HG03378 (cell line): ENCODE measurements around the gene CLIP2.
"Not testable (repeated sequence)": the region's sequence is repeated elsewhere in the genome, so short reads cannot be mapped to it uniquely, and the experiment has no call there.

Experiments used
- ATAC-seq: cut with Tn5 transposase; IDR thresholded peaks from one replicate; pipeline ENCODE4 v1.9.1; 2021; ENCODE audit warnings: mild to moderate bottlenecking, moderate library complexity; ENCODE audit not compliant: unreplicated experiment

Gene CLIP2

DNA sequence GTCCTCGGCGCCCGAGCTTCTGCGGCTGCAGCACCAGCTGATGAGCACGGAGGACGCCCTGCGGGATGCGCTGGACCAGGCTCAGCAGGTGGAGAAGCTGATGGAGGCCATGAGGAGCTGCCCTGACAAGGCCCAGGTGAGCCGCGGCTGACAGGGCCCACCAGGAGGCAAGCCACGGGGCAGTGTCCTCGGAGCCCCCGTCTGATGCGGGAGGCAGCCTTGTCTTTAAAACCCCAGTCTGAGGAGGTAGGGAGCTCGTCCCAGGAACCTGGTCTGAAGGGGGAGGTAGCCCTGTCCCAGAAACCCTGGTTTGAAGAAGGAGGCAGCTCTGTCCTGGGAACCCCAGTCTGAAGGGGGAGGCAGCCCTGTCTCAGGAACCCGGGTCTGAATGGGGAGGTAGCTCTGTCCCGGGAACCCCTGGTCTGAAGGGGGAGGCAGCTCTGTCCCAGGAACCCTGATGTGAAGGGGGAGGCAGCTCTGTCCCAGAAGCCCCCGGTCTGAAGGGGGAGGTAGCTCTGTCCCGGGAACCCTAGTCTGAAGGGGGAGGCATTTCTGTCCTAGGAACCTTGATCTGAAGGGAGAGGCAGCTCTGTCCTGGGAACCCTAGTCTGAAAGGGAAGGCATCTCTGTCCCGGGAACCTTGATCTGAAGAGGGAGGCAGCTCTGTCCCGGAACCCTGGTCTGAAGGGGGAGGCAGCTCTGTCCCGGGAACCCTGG, 111.4 kb downstream of the CLIP2 start:
- no peak for ATAC-seq

DNA sequence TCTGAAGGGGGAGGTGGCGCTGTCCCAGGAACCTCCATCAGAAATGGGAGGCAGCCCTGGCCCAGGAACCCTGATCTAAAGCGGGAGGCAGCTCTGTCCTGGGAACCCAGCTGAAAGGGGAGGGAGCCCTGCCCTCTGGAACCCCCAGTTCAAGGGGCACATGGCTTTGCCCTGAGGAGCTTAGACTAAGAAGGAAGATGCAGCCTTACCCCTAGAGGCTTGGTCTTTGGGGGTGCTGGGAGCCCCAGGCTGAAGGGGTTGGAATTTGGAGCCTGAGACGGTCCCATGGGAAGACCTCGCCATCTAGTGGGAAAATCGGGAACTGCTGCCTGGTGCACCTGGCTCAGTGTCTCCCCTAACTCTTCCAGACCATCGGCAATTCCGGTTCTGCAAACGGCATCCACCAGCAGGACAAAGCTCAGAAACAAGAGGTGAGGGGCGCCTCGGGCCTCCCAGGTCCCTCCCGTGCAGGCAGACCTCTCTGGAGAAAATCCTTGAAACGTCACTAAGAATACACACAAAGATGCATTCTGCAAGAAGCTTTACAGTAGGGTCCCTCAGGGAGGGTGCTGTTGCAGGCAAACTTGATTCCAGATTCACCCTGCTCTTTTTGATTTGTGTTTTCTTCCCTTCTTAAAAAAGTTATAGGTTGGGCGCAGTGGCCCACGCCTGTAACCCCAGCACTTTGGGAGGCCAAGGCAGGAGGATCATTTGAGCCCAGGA, 112.1 kb downstream of the CLIP2 start:
- no peak for ATAC-seq

DNA sequence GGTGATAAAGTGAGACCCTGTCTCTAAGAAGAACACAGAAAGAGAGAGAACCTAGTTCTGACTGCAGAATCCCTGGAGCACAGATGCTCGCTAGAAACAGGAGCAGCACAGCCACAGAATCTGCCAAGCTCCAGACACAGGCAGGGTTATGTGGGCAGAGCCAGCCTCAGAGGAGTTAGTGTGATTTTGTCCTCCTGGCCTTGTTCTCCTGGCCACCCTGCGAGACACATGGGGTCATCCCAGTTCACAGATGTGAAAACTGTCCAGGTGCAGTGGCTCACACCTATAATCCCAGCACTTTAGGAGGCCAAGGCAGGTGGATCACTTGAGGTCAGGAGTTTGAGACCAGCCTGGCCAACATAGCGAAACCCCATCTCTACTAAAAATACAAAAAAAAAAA, 113.5 kb downstream of the CLIP2 start:
- ATAC-seq = not testable (repeated sequence)

DNA sequence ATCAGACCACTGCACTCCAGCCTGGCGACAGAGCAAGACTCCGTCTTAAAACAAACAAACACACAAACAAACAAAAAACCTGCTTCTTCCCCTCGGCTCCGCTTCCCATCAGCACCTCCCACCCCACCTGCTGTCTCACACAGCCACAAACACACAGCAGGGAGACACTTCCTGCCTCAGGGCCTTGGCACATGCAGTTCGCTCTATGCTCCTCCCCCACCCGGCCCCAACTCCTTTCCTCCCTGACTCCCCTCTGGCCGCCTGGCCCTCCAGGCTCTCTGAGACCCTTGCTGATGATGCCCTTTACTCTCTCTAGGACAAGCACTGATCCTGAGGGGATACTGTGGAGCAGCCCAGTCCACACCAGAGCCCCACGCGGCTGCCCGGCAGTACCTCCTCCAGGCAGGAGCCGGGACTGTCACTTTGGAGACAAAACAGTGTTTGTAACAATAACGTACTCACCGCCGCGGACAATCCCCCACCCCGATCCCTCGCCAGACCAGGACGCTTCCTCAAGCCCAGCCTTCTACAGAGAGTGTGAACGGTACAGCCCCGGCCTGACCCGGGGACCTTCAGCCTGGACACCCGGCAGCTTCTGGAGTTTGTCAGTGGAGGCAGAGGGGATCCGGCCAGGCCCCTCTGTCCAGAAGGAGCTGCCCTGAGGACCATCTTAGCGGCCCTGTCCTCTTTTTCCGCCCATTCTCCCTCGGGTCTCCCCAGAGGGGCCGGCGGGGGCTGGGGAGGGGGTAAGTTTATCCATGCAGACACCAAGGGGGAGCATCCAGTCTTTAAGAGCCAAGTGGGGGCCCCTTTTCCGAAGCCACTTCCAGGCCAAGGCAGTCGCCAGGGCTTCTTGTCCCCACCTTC, 114.5 kb downstream of the CLIP2 start:
- ATAC-seq = no peak

DNA sequence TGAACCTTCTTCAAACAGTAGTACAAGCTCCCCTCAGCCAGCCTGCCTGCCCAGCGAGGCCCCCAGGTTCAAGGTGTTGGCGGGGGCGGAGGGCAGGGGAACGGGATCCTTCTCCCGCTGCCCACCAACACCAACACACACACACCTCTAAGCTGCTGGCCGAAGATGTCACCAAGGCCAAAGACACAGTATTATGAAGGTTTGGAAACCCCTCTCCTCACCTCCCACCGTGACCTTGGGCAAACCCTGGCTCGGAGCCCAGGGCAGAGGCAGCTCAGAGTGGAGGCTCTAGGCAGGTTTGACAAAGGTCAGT, 115.1 kb downstream of the CLIP2 start:
- no peak for ATAC-seq

DNA sequence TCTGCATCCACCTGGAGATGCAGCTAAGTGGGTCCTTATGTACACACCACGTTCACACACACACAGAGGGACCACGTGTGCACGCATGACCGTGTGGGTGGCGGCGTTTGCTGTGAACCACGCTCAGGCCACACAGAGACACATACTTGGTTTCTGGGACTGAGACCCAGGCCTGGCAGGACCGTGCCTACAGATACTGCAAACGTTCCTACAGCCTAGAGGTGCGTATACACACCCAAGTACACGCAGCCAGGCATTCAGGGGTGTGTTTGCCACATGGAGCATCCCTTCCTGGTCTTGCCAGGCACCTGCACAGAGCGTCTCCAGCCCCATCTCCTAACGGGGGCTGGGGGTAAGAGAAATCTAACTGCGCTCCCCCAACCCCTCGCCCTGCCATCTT, 115.5 kb downstream of the CLIP2 start:
- no peak for ATAC-seq

DNA sequence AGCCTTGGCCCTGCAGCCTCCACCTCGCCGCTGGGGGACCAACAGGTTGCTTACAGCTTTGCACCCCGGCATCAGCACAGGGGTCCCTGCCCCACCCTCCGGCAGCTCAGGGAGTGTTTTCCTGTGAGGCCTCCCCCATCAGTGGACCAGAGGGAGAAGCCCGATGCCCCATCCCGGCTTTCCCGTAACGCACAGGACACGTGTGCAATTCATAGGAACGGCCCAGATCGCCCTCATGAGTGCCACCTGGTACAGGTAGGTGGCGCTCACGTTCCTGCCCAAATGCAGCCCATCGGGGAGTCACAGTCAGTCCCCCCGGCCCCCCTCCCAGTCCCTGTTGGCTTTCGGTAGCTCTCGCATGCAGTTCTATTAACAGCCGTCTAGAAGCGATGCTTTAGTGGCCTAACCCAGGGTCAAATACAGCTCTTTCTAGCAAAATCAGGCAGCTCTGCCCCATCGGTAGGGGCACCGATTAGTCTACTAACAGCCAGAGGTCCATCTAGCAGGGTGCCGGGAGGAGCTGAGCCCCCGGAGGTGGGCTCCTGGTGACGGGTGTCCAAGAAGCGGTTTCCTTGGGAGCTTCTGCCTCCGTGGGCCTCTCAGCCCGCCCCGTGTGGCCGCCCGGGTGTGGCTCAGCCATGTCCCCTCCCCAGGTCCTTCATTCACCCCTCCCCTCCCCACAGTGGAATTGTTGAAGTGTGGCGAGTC, 116.1 kb downstream of the CLIP2 start:
- no peak for ATAC-seq

DNA sequence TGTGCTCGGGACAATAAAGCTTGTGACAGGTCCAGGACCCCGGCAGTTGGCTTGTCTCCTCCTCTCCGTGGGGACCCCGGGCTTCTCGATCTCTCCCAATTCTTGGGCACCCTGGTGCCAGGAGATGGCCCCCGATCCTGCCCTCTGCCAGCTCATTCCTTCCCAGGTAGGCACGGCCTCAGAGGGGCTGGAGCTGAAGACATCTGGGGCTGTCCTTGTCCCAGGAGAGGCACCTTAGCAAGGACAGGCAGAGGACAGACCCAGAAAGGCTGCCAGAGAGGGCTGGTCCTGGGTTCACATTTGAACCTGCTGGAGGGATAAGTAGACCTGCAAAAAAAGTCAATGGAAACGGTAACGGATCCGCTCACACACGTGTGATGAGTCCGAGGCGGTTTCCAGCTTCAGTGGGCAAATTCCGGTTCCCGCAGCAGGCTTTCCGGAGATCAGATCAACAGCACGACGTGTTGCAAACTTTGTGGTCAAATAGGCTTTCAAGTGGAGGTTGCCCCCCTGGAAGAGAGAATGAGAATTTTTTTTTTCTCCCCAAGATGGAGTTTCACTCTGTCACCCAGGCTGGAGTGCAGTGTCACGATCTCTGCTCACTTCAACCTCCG, 116.8 kb downstream of the CLIP2 start:
- ATAC-seq = no peak

DNA sequence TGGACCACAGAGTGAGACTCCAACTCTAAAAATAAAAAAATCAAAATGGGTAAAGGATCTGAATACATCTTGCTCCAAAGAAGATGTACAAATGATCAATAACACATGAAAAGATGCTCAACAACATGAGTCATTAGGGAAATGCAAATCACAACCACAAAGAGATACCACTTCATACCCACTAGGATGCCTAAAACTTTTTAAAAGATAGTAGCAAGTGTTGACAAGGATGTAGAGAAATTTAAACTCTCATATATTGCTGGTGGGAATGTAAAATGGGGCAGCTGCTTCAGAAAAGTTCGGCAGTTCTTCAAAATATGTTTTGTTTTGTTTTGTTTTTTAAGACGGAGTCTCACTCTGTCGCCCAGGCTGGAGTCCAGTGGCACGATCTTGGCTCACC, 118.8 kb downstream of the CLIP2 start:
- no peak for ATAC-seq

DNA sequence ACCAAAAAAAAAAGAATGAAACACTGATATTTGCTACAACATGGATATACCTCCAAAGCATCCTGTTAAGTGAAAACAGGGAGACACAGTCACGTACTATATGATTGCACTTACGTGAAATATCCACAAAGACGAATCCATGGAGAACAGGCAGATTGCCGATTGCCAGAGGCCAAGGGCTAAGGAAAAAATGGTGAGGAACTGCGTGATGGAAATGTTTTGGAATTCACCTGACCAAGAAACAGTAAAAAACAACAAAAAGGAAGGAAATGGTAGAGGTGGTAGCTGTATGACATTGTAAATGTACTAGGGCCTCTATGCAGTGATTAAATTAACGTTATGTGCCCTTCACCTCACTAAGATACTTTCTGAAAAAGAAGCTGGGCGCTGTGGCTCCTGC, 120.4 kb downstream of the CLIP2 start:
- no peak for ATAC-seq

DNA sequence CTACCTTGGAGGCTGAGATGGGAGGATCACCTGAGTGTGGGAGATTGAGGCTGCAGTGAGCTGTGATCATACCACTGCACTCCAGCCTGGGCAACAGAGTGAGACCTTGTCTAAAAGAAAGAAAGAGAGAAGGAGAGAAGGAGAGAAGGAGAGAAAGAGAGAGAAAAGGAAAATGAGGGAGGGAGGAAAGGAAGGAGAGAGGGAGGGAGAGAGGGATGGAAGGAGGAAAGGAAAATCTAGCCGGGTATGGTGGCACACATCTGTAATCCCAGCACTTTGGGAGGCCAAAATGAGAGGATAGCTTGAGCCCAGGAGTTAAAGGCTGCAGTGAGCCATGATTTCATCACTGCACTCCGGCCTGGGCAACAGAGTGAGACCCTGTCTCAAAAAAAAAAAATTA, 121.6 kb downstream of the CLIP2 start:
- ATAC-seq = no peak

DNA sequence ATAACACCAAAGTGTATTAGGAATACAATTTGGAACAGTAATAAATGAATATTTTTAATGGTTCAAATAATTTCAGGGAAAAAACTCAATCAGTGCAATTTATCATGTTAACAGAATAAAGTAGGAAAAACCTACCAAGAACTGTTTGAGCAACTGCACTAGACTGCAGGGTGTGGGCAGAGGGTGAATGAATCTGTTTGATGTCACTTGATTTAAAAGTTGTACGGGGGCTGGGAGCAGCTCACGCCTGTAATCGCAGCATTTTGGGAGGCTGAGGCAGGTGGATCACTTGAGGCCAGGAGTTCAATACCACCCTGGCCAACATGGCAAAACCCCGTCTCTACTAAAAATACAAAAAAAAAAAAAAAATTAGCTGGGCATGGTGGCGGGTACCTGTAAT, 122.4 kb downstream of the CLIP2 start:
- ATAC-seq = not testable (repeated sequence)

DNA sequence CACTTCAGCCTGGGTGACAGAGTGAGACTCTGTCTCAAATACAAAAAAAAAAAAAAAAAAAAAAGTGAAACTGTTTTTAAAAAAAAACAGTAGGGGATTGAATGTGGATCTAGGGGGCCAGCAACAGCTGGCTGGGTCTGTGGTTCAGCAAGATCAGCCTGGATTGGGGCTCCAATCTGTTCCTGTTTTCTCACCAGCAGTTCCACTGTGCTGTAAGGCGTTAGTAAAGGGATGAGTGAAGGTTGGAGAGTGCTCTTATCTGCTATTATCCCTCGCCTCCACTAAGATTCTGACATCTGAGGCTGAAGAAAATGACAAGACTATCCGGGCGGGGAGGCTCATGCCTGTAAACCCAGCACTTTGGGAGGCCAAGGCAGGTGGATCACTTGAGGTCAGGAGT, 122.8 kb downstream of the CLIP2 start:
- ATAC-seq = no peak

DNA sequence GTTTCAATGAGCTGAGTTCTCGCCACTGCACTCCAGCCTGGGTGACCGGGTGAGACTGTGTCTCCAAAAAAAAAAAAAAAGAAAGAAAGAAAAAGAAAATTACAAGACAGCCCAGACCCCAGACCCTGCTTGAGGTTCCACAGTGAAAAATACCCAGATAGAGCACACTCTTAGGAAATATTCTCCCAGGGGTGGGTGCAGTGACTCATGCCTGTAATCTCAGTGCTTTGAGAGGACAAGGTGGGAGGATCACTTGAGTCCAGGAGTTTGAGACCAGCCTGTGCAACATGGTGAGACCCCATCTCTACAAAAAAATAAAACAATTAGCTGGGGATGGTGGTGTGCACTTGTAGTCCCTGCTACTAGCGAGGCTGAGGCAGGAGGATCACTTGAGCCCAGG, 123.4 kb downstream of the CLIP2 start:
- ATAC-seq = no peak

DNA sequence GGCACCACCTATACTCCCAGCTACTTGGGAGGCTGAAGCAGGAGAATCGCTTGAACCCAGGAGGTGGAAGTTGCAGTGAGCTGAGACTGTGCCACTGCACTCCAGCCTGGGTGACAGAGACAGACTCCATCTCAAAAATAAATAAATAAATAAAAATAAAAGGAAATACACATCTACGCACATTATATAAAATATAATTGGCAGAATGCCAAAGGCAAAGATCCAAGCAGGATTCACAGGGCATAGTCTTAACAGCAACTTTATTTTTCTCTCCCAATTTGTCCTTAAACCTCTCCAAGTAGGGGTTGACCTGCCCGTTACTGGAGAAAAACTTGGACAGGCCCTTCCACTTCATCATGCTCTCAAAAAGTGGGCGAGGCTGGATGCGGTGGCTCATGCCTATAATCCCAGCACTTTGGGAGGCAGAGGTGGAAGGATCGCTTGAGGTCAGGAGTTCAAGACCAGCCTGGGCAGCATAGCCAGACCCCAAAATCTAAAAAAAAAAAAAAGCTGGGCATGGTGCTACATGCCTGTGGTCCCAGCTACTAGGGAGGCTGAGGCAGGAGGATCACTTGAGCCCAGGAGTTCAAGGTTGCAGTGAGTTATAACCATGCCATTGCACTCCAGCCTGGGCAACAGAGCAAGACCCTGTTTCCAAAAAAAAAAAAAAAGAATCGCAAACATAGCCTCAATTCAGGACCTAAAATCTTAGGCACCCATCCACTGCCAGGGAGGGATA, 125.6 kb downstream of the CLIP2 start:
- not testable (repeated sequence) for ATAC-seq

DNA sequence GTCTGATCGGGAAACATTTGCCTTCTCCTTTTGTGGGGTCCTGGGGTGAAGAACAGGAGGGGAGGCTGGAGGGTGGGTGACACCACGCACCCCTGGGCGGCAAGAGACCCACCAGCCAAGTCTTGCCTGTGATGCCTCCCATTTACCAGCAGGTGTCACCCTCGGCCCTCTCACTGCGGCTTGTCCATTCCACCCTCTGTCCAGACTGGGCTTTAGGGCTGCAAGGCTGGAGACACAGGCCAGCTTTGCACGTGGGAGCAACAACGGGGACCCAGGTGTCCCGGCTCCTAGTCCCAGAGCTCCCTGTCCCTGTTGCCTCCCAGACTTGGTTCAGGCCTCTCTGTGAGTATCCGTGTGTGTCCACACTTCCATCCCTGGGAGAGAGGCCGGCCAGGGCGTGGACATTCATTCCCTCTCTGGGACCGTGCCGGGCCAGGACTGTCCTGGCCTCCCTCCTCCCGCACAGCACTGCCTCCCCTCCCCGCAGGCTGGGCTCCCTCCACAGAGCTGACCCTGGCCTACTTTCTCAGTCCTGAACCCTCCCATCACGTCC, 128.3 kb downstream of the CLIP2 start:
- ATAC-seq = no peak

DNA sequence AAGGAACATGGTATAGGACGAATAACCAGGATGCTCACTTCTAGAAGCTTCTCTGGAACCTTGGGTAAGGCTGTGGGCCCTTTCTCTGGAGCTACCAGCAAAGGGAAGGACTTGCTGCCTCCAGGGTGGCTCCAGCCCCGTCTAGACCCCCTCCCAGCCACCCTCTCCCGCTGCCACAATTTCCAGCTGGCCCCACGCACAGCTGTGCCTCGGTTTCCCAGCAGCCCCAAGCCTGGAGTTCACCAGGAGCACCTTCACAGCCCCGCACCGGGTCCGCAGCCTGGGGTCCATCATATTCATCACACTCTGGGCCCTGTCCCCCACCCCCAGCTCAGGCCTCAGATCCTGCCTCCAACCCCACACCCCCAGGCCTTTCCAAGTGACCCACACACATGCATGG, 128.9 kb downstream of the CLIP2 start:
- ATAC-seq = no peak

DNA sequence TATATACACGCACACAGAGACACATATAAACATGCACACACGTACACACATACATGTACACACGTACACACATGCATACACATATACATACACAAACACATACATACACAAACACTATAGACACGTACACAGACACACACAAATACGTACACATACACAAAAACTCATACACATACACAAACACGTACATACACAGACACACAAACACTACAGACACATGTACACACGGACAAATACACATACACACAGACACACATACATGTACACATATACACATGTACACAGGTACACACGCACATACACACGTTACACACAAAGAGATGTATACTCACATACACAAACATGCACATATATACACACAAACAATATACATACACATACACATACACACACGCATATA, 129.3 kb downstream of the CLIP2 start:
- ATAC-seq = no peak

DNA sequence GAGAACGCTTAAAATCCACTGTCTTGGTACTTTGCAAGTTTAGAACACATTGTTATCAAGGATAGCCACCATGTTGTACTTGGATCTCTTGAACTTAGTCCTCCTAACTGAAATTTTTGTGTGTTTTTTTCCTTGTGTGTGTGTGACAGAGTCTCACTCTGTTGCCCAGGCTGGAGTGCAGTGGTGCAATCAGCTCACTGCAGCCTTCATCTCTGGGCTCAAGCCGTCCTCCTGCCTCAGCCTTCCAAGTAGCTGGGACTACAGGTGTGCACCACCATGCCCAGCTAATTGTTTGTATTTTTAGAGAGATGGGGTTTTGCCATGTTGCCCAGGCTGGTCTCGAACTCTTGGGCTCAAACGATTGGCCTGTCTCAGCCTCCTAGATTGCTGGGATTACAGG, 130.0 kb downstream of the CLIP2 start:
- not testable (repeated sequence) for ATAC-seq

DNA sequence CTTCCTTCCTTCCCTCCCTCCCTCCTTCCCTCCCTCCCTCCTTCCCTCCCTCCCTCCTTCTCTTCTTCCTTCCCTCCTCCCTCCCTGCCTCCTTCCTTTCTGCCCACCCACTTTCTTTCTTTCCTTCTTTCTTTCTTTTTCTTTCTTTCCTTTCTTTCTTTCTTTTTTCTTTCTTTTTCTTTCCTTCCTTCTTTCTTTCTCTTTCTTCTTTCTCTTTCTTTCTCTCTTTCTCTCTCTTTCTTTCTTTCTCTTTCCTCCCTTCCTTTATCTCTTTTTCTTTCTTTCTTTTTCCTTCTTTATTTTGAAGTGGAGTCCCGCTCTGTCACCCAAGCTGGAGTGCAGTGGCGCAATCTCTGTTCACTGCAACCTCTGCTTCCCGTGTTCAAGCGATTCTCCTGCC, 130.8 kb downstream of the CLIP2 start:
- no peak for ATAC-seq
